Endothelial cell (in vitro differentiated cells): Measurements from ENCODE around the gene MT1H. TPM values are rescaled to one million over a fixed set of nuclear protein-coding genes. Genes with fewer than 3 reads are reported as not detected.
"Not testable (repeated sequence)": the region's sequence is repeated elsewhere in the genome, so short reads cannot be mapped to it uniquely, and the experiment has no call there.

Source experiments
- DNase-seq: peaks from one replicate; pipeline ENCODE4 v3.0.0; 2021; ENCODE audit warnings: low spot score
- H3K27ac Mint-ChIP-seq: one replicate; pipeline ENCODE4 v1.8.0; 2021; ENCODE audit warnings: mixed read lengths, inconsistent platforms; ENCODE audit not compliant: unreplicated experiment
- H3K27me3 Mint-ChIP-seq: one replicate; pipeline ENCODE4 v1.8.0; 2021; ENCODE audit warnings: mild to moderate bottlenecking, moderate library complexity, mixed read lengths, inconsistent platforms; ENCODE audit not compliant: unreplicated experiment
- H3K36me3 Mint-ChIP-seq: one replicate; pipeline ENCODE4 v1.8.0; 2021; ENCODE audit warnings: mild to moderate bottlenecking, low read depth, mixed read lengths, inconsistent platforms; ENCODE audit not compliant: unreplicated experiment
- H3K4me1 Mint-ChIP-seq: one replicate; pipeline ENCODE4 v1.8.0; 2021; ENCODE audit warnings: mild to moderate bottlenecking, mixed read lengths, inconsistent platforms; ENCODE audit not compliant: unreplicated experiment
- H3K4me3 Mint-ChIP-seq: one replicate; pipeline ENCODE4 v1.8.0; 2021; ENCODE audit warnings: mild to moderate bottlenecking, mixed read lengths, inconsistent platforms; ENCODE audit not compliant: unreplicated experiment
- H3K9me3 Mint-ChIP-seq: one replicate; pipeline ENCODE4 v1.8.0; 2021; ENCODE audit warnings: mixed read lengths, inconsistent platforms; ENCODE audit not compliant: unreplicated experiment
- total RNA-seq: library from RNA; stranded (reverse); fragmentation: NEBNext Ultra II Directional; extraction: Animal tissue kit (Norgen Biotek cat#: 25700); gene quantifications from one replicate; pipeline ENCODE4 v1.2.1, GENCODE V29; 2021; ENCODE audit not compliant: unreplicated experiment
- TF ChIP-seq, protein P1 (sequence below): fragments of 200-600 bp; sonication (generic); IDR thresholded peaks from one replicate; pipeline ENCODE4 v1.5.0; 2021; ENCODE audit warnings: antibody characterized with exemption; ENCODE audit not compliant: unreplicated experiment

Gene MT1H
- total RNA-seq, 1 donor from 2014 or later, result not detected

DNA sequence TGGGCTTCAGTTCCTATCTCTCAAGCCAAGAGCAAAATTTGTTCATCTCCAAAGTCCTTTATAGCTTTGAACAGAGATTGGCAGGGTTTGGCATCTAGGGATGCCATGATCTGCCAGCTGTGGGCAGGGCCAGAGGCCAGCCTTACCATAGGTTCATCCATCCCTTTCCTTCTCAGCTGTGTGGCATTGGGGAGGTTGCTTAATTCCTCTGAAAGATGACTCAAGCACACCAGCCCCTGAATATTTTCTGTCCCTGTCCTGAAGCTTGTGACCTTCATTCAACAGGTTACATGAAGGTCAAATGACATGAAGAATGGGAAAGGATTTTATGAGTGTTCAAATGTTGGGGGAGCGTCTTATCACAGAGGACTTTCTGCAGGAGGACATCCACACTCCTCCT is 5.1 kb upstream of the MT1H start:
- TF ChIP-seq, protein P1, sequence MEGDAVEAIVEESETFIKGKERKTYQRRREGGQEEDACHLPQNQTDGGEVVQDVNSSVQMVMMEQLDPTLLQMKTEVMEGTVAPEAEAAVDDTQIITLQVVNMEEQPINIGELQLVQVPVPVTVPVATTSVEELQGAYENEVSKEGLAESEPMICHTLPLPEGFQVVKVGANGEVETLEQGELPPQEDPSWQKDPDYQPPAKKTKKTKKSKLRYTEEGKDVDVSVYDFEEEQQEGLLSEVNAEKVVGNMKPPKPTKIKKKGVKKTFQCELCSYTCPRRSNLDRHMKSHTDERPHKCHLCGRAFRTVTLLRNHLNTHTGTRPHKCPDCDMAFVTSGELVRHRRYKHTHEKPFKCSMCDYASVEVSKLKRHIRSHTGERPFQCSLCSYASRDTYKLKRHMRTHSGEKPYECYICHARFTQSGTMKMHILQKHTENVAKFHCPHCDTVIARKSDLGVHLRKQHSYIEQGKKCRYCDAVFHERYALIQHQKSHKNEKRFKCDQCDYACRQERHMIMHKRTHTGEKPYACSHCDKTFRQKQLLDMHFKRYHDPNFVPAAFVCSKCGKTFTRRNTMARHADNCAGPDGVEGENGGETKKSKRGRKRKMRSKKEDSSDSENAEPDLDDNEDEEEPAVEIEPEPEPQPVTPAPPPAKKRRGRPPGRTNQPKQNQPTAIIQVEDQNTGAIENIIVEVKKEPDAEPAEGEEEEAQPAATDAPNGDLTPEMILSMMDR, result no peak
- H3K4me3 Mint-ChIP-seq, result no peak overlapping the region
- H3K27me3 Mint-ChIP-seq, result peaks cover 31% of the 10 kb centered on the region
- H3K9me3 Mint-ChIP-seq, result no peaks in the 10 kb centered on the region
- no peak overlapping the region for H3K27ac Mint-ChIP-seq
- no peak for DNase-seq
- H3K36me3 Mint-ChIP-seq, result peaks cover 7% of the 10 kb centered on the region
- H3K4me1 Mint-ChIP-seq, result peaks cover 13% of the 10 kb centered on the region

- not testable (repeated sequence) for H3K36me3 Mint-ChIP-seq, H3K27ac Mint-ChIP-seq, H3K9me3 Mint-ChIP-seq, DNase-seq, H3K4me3 Mint-ChIP-seq
- Mint-ChIP-seq H3K27me3 (peaks cover 36% of the 10 kb centered on the region), H3K4me1 (peaks cover 13% of the 10 kb centered on the region)
Measured at GRCh38 chr16:56665286-56666261, 4.0 kb upstream of the MT1H start.

- DNase-seq, result no peak
- Mint-ChIP-seq H3K9me3 (no peaks in the 10 kb centered on the region), H3K27me3 (peaks cover 39% of the 10 kb centered on the region), H3K27ac (no peak within 1 kb of the TSS), H3K36me3 (peaks cover 7% of the 10 kb centered on the region), H3K4me1 (peaks cover 10% of the 10 kb centered on the region), H3K4me3 (no peak within 1 kb of the TSS)
- TF ChIP-seq, protein P1, result no peak
Measured at GRCh38 chr16:56667581-56668571, 1.7 kb upstream of the MT1H start, which contains the start of gene MT1G. TSS of gene MT1G (minus strand) at chr16:56668065. CDS start at chr16:56667993, 72 bp downstream.

GRCh38 chr16:56669840-56670619 is 416 bp downstream of the MT1H start:
- no peak for DNase-seq

More at GRCh38 chr16:56669840-56670619, 416 bp downstream of the MT1H start:
- no peaks in the 10 kb centered on the region for H3K9me3 Mint-ChIP-seq
- H3K27me3 Mint-ChIP-seq, result peaks cover 47% of the 10 kb centered on the region
- H3K4me3 Mint-ChIP-seq, result no peak overlapping the region
- peaks cover 7% of the 10 kb centered on the region for H3K36me3 Mint-ChIP-seq
- peaks cover 10% of the 10 kb centered on the region for H3K4me1 Mint-ChIP-seq
- no peak overlapping the region for H3K27ac Mint-ChIP-seq
- TF ChIP-seq, protein P1, result no peak
